Measurements from ENCODE around the gene MKX. TPM values are rescaled to one million over a fixed set of nuclear protein-coding genes. Genes with fewer than 3 reads are reported as not detected.

MKX gene
- total and polyA plus RNA-seq, 2 donors (not counting 3 experiments of a cell fraction or from before 2014, with no cell fraction given) = not detected

DNA sequence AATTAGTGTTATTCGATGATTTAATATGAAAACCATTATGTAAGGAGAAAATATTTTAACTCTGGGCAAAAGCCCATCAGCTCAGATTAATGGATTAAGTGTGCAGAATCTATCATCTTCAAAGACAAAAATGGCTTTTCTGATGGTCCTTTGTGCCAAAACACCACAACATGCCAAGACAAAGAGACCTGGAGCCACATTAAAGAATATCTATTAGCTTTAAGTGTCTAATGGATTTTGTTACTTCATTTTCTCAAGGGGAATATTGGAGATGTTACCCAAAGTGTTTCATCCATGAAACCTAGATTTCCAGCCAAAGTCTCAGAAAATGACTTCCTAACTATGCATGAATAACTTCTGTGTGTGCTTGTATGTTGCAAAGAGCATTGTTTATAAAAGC is 57.3 kb downstream of the MKX start:
- dilution Hi-C loops (cut with MboI; ENCODE audit: extremely low pct_ligation_motif_present, low sequenced_read_pairs) (no loop called here), intact Hi-C loops (cut with micrococcal nuclease) (no loop called here)
- ChIA-PET POLR2A (no interaction called here), CTCF (interaction anchor here (0.8 to 2.1 kb wide), 9 partner anchors 9 to 634 kb away, joined by 3 to 13 read pairs (median 4); no protein-coding TSS in a partner anchor)
- no peak overlapping the region for H3K9ac ChIP-seq (replicated peaks; ENCODE audit: extremely low read depth, insufficient read depth, low read length)
- no peaks in the 10 kb centered on the region for H3K9me3 ChIP-seq (replicated peaks; ENCODE audit: control insufficient read depth, insufficient read depth, low read length)
- no peak for DNase-seq (ENCODE audit: low read depth, low spot score)
- FAIRE-seq = no peak
- H2AFZ ChIP-seq (ENCODE audit: low read depth, low read length) = no peak overlapping the region
- H3K36me3 ChIP-seq (ENCODE audit: control insufficient read depth in 2 of 2, extremely low read depth in 1 of 2, insufficient read depth in 2 of 2, low read length in 2 of 2) = no peaks in the 10 kb centered on the region
- H3K4me1 ChIP-seq (ENCODE audit: control insufficient read depth, extremely low read depth, insufficient read depth, low read length) = no peaks in the 10 kb centered on the region
- H3K4me3 ChIP-seq (replicated peaks in 1 of 3; ENCODE audit: insufficient read depth in 1 of 3, low read depth in 1 of 3, low read length in 3 of 3) = no peak overlapping the region
- no peaks in the 10 kb centered on the region for H3K79me2 ChIP-seq (ENCODE audit: control insufficient read depth, insufficient read depth, low read length)
- H3K27me3 ChIP-seq (ENCODE audit: control insufficient read depth in 2 of 2, insufficient read depth in 2 of 2, low read length in 2 of 2) = no peaks in the 10 kb centered on the region
- H4K20me1 ChIP-seq (replicated peaks; ENCODE audit: control insufficient read depth, extremely low read depth, insufficient read depth, low read length) = no peaks in the 10 kb centered on the region
- TF ChIP-seq, protein P1, sequence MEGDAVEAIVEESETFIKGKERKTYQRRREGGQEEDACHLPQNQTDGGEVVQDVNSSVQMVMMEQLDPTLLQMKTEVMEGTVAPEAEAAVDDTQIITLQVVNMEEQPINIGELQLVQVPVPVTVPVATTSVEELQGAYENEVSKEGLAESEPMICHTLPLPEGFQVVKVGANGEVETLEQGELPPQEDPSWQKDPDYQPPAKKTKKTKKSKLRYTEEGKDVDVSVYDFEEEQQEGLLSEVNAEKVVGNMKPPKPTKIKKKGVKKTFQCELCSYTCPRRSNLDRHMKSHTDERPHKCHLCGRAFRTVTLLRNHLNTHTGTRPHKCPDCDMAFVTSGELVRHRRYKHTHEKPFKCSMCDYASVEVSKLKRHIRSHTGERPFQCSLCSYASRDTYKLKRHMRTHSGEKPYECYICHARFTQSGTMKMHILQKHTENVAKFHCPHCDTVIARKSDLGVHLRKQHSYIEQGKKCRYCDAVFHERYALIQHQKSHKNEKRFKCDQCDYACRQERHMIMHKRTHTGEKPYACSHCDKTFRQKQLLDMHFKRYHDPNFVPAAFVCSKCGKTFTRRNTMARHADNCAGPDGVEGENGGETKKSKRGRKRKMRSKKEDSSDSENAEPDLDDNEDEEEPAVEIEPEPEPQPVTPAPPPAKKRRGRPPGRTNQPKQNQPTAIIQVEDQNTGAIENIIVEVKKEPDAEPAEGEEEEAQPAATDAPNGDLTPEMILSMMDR (IDR thresholded peaks at IDR 0.05; ENCODE audit: extremely low read depth in 1 of 2, insufficient read depth in 1 of 2, low read depth in 1 of 2, low read length in 2 of 2) = no peak
- TF ChIP-seq GATA2 (IDR thresholded peaks at IDR 0.05; ENCODE audit: insufficient read depth, insufficient read length, low read depth, low read length) = no peak
- no peak for TF ChIP-seq MYC (IDR thresholded peaks at IDR 0.05; ENCODE audit: low read depth, low read length)
- TF ChIP-seq EZH2 (IDR thresholded peaks at IDR 0.05; ENCODE audit: borderline replicate concordance, low read depth, low read length, severe bottlenecking) = no peak
- no peak for TF ChIP-seq FOS (IDR thresholded peaks at IDR 0.05; ENCODE audit: borderline replicate concordance, insufficient read depth, low read length)
- TF ChIP-seq JUN (IDR thresholded peaks at IDR 0.05; ENCODE audit: borderline replicate concordance, insufficient read depth, insufficient read length, low read depth) = no peak
- TF ChIP-seq POLR2A (IDR thresholded peaks at IDR 0.05; ENCODE audit: low read depth, low read length) = no peak
- TF ChIP-seq, protein P2, sequence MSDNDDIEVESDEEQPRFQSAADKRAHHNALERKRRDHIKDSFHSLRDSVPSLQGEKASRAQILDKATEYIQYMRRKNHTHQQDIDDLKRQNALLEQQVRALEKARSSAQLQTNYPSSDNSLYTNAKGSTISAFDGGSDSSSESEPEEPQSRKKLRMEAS (IDR thresholded peaks at IDR 0.05; ENCODE audit: insufficient read depth, insufficient read length) = no peak
- no peak for TF ChIP-seq POLR2AphosphoS5 (IDR thresholded peaks at IDR 0.05; ENCODE audit: insufficient read depth, low read depth, low read length)
- no peak overlapping the region for H3K27ac ChIP-seq (ENCODE audit: insufficient read depth, low read depth, low read length)
- no peak overlapping the region for H3K4me2 ChIP-seq (ENCODE audit: insufficient read depth, low read length)
- no TSS peak for BruUV-seq (replicated peaks)
- no peaks in the 10 kb centered on the region for H3K9me1 ChIP-seq (replicated peaks; ENCODE audit: control insufficient read depth, extremely low read depth, insufficient read depth, low read length)

Data from endothelial cell of umbilical vein (primary cell).